GM19397 (cell line): Measurements from ENCODE around the gene TSPAN11.
"Not testable (repeated sequence)": the region's sequence is repeated elsewhere in the genome, so short reads cannot be mapped to it uniquely, and the experiment has no call there.

ENCODE experiments used
- ATAC-seq: cut with Tn5 transposase; IDR thresholded peaks from one replicate; pipeline ENCODE4 v1.9.1; 2021; ENCODE audit warnings: mild to moderate bottlenecking, moderate library complexity; ENCODE audit not compliant: unreplicated experiment

Gene TSPAN11

DNA sequence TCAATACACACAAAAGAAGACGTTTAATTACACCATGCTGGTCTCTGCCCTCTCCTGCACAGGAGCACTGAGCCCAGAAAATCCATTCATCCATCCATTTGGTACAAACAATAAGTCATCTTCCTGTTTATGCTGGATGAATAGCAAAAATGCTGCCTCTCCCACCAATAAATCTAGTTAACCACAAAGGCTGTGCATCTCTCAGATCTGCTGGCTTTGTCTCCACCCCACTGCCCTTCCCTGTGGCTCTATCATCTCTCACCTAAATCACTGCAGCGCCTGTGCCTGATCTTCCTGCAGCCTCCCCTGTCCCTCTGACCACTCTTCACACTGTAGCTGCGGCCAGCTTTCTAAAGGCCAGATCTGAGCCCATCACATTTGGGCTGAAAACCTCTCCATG, 74.2 kb downstream of the TSPAN11 start:
- no peak for ATAC-seq

DNA sequence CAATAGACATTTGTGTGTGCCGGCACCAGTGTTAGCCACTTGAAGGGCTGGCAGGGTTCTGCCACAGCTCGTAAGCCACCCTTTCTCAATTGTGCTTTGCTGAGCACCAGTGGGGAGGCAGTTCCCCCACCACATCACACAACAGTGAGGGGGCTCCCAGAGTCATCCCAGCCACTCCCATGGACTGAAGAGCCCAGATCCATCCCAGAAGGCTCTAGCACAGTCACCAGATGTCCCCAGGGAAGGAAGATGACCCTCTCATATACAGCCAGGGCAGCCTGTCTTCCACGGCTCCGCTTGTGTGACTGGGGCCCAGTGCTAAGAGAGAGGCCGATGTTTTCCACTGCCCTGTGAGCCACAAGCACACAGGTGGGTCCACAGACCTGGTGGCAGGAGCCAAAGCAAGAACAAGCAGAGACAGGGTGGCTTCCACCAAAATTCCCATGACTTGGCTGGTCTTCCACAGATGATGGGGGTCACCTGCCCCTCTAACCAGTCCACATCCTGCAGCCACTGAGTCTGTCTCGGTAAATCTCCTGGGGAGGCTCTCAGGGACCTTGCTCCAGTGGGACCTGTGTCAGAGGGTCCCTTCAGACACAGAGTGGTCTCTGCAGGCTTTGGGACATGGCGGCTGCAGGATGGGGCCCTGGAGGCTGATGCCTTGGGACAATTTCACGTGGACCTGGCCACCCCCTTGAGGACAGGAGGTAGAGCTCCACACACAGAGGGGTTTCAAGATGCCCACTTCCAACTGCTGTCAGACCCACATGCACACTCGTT, 75.2 kb downstream of the TSPAN11 start:
- no peak for ATAC-seq

DNA sequence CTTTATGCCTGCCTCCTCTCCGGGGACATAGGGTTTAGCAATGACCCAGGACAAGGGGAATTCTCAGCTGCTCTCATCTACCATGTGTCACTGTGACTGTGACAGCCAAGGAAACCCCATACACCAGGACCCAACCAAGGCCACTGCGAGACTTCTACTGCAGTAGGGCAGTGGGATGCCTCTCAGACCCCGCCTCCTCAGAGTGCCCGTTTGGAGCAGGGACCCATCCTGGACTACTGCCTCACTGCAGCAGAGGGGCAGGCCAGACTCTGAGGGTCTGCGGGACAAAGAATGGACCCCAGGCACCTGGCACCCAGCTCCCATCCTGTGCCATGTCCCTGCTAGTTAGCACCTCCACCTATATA, 75.8 kb downstream of the TSPAN11 start:
- ATAC-seq: no peak

DNA sequence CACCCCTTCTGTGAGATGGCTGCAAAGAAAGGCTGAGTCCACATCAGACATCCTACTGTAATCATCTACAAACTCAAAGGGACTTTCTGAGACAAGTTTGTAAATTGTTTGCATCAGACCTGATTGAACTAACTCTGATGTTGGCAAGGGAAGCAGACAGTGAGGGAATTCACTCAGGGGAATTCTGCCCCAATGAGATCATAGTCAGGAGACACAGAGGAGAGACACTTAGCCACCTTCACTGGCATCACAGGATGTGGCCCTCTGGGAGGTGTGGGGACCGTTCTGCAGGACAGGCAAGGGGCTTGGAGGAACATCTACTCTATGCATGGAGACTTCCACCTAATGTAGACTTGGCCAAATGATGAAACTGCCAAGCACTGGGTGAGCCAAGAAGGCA, 76.5 kb downstream of the TSPAN11 start:
- no peak for ATAC-seq

DNA sequence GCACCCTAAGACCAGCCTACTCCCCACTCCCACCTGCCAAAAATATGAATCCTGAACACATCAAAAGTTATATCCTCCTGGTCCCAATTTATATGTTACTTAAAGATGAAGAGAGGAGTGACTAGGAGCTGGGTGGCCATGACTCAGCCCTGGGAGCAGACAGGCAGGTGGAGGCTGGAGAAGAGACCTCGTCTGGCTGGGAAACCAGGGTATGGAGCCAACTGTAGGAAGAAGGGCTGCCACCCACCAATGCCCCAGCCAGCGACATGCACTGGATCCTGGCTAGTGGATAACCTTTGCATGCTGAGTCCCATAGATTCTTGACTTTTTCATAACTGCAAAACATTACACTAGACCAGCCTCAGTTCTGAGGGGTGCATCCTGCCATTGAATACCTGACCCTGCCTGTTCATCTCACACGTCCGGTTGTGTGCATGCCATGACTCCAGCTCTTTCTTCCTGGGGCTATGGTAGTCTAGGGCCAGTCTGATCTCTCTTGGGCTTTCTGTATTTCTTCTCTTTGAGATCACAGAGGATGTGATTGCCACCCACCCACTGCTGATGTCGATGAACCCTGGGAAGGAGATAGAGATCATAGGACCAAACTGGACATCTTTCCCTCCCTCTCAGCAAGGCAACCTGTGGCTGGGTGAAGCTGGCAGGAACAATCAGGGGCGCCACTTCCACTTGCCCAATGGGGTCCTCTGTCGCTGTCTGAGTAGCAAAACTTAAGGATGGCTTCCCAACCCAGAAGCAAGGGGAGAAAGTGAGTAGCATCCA, 77.5 kb downstream of the TSPAN11 start:
- ATAC-seq: no peak

DNA sequence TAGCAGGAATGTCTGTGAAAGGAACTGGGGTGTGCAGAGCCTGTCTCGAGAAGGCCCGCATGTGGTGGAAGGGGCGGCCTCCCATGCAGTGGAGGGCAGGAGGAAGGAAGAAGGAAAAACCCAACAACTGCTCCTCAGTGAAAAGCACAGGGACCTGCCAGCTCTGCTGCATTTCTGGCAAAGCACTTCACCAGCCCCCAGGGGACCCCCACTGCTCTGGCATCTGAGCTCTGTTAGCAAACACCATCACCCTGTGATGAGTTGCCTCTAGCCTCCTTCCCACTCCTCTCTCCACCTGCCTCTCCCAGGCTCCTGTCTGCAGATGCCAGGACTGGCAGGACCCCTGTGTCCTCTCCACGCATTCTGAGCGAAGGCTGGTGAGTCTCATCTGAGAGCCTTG, 78.1 kb downstream of the TSPAN11 start:
- ATAC-seq: no peak

DNA sequence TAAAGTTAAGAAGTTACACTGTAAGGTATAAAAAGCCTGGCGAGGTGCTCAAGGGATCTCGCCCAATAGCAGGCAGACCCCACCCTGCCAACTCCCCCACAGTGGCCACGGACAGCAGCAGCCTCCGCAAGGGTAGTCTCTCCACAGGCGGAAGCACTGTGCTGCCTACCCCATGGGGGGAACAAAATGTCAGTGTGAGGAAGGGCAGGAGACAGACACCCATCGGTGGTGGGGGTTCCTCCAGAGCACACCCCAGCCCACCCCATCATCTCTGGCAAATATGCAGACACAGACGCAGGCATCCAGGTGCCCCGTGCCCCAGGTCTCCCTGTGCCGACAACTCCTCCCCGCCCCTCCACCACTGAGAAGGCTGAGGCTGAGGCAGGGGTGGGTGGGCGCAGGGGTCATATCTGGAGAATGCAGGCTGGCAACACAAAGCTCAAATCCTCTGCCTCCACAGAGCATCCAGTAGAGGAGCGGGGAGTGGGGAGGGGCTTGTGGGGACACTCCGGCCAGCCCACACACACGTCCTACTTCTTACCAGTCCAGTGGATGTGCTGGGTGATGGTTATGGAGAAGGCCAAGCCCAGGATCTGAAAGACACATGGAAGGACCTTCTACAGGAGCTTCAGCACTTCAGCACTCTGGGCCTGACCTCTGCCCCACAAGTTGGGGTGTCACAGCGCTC, 78.9 kb downstream of the TSPAN11 start:
- ATAC-seq: no peak

DNA sequence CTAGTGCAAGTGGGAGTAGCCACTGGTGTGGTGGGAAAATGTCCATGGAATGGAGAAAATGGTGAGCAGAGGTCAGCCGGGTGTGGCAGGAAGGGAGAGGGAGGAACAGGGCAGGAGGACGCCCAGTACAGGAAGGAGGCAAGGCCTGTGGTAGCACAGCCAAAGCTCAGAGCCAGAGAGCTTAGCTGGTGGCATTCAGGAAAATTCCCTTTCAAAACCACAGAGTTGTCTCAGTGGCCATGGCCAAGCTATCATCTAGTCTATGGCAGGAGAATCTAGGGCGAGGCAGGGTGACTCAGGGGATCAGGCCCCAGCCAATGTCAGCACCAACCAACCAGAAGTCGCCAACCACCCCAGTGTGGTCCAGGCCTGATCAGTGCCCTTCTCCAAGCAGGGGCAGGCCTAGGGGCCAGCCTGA, 79.4 kb downstream of the TSPAN11 start:
- ATAC-seq: no peak

DNA sequence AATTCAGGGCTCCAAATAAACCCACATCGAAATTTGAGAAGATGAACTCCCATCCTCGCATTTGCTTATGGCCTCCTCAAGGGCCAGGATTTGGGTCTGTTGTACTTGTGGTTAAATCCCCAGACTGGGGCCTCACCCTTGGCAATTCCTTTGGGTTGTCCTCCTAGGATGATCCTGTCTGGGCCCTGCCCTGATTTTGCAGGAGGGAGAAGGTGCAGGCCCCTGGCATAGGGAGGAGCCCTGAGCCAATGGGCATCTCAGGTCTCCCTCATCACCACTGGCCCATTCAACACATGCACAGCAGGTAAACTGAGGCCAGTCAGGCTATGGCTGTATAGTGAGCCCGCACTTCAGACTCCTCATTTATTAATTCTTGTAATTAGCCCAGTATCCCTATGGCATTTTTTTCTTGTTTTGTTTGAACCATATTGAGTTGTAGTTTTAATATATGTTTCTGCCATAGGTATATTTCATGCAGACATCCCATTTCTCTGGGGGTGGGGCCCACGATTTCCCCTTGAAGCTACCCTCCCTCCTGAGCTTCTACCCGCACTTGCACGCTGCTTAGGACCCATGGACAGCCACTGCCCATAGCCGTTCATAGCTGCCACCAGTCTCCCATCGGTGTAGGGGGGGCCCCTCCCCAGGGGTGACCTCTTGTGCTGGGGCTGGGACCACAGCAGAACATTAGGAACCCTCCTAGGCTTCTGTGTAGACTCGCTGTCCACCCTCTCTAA, 80.0 kb downstream of the TSPAN11 start:
- ATAC-seq: no peak

DNA sequence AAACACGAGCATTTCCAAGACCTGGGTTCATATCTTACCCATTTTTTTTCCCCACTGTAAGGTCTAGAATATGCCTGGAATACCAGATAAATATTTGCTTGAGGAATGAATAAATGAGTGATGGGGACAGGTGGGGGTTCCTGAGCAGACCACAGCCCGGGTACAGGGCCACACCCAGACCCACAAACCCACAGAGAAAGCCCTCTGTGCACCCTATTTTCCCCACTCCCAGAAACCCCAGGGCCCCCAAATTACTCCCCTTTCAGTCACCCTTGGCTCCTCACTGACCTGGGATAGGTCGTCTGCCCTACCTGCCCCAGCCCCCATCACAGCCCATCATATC, 80.6 kb downstream of the TSPAN11 start:
- ATAC-seq: no peak

DNA sequence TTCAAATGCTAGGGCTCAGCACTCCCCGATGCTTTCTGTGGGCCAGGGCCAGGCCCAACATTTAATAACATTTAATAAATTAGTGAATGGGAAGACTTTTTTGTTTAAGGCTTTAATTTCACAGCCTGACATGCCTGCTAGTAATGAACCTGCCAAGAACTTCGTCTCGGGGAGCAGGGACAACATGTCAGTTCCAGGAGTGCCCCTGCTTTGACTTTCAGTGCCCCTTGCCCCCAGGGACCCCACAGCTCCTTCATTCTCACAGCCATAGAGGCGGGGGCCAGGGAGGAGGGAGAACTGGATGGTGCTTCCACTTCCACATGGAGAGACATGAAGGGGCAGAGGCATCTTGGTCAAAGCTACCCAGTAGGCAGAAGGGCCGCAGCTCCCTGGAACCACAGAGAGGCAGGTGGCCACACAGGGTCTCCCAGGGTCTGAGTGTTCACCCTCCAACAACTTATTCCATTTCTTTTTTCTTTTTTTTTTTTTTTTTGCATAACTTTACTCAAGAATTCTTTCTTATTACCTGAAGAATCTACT, 81.2 kb downstream of the TSPAN11 start:
- no peak for ATAC-seq

DNA sequence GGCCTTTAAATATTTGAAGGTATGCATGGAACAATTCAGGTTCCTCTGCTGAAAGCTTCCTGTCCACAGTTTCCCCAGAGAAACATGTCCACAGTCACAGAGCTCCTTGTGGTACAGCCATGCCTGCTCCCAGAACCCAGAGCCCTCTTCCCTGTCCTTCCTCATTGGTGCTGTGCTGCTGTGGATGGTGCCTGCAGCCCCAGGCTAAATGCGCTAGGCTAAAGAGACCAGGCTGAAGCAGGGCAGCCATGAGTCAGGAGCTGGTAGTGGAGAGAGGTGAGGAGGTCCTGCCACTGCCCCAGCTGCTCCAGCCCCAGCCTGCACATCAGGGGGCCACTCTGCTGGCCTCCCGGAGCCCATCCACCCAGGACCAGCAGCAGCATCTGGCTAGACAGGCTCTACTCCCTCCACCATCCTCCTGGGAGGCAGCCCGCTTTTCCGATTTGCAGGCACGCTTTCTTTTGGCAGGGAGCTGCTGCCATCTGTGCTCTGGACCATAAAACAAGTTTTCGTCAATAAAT, 81.8 kb downstream of the TSPAN11 start:
- no peak for ATAC-seq

DNA sequence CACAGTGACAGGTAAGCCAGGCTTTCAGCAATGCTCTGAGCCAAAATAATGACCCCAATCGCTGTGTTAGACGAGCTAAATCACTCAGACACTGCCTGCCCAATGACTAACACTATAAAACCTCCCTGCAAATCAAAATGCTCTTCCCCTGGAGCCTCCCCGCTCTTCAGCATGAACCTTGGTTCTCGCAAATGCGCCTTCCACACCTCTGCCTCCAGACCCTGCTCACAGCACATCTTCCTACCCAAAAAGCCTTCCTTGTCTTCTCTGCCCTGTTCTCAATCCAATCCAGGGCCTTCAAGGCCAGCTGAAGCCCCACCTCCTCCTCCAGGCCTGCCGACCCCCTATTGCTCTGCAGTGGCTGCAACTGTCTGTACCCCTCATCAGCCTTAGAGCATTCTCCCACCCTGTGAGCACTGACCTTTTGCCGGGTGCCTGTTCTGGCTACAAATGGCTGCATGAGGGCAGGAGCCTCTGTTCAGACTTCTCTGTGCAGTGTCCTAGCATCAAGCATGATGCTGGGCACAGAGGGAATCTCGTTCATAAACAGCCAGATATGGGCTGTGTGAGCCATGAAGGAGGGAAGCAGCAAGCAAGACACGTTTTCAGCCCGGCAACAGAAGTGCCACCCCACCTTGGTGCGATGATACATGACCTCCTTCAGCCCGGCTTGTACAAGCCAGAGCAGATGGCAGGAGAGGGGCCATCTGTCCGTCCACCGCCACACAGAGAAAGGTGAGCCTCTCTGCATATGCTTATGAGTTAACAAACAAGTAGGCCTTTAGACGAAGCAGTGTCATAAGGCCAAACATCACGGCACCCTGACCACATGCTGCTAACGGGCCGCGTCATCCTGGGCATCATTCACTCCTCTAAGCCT, 82.7 kb downstream of the TSPAN11 start:
- ATAC-seq: no peak

DNA sequence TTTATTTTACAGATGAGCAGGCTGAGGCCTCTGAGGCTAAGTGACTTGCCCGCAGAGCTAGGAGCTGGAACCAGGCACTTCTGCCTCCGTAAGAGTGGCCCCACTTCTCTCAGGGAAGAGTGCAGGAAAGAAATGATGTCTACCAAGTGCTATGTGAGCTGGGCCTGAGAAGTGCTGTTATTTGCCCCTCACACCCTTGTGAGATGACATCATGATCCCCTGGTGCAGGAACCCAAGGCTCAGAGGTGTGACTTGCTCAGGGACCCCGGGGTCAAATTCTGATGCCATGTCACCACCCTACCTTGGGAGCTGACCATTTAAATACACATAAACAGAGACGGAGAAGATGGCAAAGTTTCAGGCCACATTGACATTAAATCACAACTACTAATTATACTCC, 83.4 kb downstream of the TSPAN11 start:
- no peak for ATAC-seq

DNA sequence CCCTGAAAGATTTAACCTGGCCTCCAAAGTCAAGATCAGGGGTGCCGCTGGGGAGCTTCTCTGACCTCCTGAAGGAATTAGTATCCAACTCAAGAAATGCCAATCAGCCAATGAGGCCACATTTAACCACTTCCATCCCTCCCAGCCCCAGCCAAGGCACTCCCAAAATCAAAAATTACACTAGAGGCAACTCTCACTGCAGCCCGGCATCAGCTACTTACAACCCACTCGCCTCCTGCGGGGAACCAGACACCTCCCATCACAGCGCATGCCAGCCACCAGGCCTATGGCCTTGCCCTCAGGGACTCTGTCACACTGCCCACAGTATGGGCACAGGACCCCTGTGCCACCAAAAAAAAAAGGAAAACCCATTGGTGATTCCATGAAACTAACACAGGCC, 84.8 kb downstream of the TSPAN11 start:
- no peak for ATAC-seq

DNA sequence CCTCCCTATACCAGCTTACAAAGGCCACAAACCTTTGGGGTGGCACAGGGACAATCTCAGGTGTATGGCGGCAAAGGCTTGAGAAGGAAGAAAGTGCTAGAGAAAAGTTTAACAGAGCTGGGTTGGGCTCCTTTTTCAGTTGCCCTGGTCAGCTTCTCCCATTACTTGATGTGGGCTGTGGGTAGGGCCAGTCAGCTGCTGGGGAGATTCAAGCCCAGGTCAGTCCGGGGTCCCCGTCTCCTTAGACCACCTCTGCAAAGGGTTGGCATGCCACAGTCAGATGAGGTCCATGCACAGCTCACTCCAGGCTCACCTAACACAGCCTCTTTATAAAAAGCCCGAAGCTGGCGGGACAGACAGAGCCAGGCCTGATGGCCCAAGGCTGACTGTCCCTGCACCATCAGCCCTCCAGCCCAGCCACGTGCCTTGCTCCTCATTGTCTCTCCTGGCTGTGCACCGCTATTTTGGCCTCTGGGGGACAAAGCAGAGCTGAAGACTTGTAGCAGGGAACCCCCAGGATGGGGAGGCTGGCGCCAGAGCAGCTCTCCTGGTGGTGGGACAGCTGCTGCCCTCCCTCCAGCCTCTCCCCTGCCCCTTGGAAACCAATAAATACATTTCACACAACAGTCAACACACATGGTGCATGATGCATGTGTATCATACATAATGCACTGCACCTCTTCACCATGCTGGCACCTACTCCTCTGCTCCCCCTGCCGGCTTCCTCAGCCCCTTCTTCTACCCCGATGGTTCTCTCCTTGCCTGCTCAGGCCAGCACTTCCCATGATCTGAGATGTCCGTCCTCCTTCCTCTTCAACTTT, 85.4 kb downstream of the TSPAN11 start:
- no peak for ATAC-seq

DNA sequence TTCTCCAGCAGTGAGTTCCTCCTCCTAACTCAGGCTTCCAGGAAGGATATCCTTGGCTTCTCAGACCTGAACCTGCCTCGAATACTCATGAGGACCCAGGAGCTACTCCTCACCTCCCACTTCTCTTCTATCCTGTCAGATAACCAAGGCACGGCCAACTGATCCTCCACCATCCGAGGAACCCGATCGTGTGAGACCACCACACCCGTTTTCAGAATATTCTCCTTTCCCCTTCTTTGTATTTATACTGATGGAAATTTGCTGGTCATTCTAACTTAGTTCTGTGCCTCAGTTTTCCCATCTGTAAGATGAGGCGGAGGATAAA, 86.0 kb downstream of the TSPAN11 start:
- ATAC-seq: not testable (repeated sequence)

DNA sequence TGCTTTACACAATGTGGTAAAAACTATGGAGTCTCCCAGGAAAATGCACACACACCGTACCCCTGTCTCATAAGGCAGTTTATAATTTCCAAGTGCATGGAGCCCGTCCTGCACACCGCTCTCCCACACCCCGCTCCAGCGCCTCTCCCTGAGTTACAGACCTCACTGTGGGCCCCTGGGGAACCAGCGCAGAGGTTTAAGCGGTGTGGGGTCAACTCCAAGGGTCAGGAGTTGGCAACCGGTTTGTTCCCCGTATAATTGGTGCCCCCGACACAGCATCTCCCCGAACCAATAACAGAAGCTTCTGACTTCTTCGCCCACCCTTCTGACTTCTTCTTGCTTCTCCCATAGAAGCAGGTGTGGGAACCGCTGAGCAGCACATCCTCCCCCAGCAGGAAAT, 88.7 kb downstream of the TSPAN11 start:
- no peak for ATAC-seq

DNA sequence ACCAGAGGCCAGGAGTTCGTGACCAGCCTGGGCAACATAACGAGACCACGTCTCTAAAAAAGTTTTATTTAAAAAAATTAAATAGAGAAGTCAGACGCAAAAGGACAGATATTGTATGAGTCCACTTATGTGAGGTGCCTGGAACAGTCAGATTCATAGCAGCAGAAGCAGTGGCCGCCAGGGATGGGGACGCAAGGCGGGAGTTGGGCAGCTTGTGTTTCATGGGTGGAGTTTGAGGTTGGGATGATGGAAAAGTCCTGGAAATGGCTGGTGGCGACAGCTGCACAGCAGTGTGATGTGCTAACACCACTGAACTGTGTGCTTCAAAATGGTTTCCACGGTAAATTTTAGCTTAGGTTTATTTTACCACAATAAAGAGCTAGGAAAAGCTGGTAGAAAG, 89.5 kb downstream of the TSPAN11 start:
- no peak for ATAC-seq
